ENCODE results near the gene TBX4.

GRCh38 chr17:61431594-61432311 lies 20.5 kb upstream of the TBX4 start:
- no peak for TF ChIP-seq POLR2A (IDR thresholded peaks at IDR 0.05; ENCODE audit: low read depth)
- TF ChIP-seq CTCF (IDR thresholded peaks at IDR 0.05): no peak
